GM18499 (cell line): ENCODE results near the gene SPNS3.

Source experiments
- ATAC-seq: cut with Tn5 transposase; IDR thresholded peaks from one replicate; pipeline ENCODE4 v1.9.1; 2021; ENCODE audit warnings: moderate number of reproducible peaks; ENCODE audit not compliant: insufficient read depth, unreplicated experiment

SPNS3 gene

GRCh38 chr17:4520894-4521600 lies 87.3 kb downstream of the SPNS3 start:
- no peak for ATAC-seq

GRCh38 chr17:4522661-4523060 lies 88.9 kb downstream of the SPNS3 start:
- ATAC-seq = no peak

DNA sequence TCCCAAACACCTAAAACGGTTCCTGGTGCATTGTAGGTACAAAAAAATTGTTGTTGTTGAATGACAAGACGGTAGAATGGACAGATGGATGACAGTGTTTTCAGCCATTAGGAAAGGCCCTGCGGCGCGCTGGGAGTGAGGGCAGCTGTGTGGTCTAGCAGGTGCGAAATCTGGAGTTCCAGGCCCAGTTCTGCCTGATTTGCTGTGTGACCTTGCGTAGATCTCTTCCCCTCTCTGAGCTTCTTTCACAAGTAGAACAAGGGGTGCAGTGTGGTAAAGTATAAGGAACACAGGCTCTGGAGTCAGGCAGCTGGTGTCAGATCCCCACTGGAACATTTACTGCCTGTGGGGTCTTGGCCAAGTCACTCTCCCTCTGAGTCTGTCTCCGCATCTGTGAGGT lies 90.2 kb downstream of the SPNS3 start:
- ATAC-seq = no peak

DNA sequence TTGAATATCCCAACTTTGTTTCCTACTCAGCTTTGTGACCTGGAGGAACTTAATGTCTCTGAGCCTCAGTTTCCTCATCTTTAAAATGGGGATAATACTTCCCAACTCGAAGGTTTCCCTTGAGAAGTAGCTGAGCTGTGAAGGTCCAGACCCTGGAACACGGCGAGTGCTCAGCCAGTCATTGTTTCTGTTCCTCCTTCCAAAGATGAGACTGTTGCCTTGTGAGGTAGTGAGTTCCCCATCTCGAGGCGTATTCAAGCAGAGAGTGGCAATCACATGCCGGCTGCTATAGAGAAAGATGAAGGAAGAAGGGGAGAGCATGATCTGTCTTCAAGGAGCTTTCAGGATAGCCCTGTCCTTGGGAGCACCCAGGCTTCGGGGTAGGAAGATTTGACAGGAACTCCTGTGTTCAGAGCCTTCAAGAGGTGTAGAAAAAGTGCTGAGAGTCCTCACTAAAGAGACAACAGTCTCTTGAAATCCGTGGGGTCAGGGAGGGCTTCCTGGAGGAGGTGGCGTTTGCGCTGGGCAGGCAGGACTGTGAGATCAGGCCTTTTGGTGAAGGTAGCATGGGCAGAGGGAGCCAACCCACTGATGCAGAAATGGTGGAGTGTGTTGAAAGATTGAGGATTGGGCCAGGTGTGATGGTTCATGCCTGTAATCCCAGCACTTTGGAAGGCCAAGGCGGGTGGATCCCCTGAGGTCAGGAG lies 92.1 kb downstream of the SPNS3 start:
- ATAC-seq = no peak

DNA sequence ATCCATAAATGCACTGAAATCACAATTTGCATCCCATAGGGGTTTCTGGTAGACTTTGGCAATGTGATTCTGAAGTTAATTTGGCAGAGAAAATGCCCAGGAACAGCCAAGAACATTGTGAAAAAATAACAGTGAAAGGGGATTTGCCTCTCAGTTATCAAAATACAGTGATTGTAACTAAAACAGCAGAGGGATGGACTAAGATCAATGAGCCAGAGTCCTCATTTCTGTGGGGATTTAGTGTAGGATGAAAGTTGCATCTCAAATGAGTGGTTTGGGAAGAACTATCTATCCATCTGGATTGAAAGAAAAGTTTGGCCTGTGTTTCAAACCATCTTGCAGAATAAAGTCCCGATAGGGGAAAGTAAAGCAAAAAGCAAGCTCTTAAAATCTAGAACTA lies 93.4 kb downstream of the SPNS3 start:
- no peak for ATAC-seq

- no peak for ATAC-seq
These were observed 93.9 kb downstream of the SPNS3 start for GRCh38 chr17:4527566-4528125.

DNA sequence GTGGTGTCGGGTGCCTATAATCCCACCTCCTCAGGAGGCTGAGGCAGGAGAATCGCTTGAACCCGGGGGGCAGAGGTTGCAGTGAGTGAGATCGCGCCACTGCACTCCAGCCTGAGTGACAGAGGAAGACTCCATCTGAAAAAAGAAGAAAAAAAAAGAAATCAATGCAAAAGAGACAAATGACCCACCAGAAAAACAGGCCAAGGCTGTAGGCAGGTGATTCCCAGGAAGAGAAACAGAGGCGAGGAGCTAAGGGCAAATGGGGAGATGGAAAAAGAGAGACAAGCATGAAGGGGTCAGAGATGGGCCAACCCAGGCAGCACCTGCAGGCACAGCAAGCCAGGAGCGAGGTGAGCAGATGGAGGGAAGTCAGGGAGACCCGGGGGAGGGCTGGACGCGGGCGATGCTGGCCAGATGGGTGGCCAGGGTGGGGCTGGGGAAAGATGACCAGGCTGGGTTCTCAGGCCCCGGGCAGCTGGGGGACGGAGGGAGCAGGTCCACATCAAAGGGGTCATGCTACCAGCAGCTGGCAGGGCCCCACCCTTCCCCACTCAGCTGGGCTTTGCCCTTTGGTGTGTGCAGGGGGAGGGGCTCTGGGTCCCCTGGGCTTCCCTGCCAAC lies 95.9 kb downstream of the SPNS3 start:
- no peak for ATAC-seq

DNA sequence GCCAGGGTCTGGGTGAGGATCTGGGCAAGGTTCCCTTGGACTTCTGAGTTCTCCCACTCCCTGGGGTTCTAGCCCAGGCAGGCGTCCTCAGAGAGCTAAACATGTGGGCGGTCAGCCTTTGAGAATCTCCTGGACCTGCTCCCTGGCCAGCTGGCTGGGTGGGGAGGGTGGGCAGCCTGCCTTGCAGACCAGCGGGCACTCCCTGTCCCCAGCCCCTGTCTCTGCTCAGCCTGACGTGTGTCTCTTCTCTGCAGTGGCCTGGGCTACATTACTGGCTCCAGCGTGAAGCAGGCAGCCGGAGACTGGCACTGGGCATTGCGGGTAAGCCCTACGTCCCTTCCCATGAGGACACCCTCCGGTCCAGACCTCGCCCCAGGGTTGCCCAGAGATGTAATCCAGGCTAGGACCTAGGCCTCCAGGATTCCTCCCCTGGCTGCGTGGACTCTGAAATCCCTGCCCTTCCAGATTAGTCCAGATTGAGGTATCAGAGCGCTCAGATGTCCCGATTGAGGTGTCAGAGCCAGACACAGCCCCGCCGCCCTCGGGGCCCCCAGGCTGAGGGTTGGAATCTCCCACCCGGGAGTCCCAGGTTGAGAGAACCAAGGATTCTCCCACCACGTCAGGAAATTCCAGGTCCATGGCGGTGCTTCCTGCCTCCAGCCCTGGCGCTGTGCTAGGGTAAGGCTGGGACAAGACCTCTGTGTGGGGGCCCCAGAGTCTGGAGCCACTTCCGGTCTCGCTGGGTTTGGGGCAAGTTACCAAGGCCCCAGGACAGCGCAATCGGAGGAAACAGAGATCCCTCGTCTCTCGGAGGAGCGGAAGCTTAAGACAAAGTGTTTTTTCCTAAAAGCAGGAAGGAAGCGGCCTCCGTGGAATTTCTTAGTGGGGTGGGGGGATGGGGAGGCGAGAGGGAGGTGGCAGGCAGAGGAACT lies 97.3 kb downstream of the SPNS3 start:
- ATAC-seq = no peak

DNA sequence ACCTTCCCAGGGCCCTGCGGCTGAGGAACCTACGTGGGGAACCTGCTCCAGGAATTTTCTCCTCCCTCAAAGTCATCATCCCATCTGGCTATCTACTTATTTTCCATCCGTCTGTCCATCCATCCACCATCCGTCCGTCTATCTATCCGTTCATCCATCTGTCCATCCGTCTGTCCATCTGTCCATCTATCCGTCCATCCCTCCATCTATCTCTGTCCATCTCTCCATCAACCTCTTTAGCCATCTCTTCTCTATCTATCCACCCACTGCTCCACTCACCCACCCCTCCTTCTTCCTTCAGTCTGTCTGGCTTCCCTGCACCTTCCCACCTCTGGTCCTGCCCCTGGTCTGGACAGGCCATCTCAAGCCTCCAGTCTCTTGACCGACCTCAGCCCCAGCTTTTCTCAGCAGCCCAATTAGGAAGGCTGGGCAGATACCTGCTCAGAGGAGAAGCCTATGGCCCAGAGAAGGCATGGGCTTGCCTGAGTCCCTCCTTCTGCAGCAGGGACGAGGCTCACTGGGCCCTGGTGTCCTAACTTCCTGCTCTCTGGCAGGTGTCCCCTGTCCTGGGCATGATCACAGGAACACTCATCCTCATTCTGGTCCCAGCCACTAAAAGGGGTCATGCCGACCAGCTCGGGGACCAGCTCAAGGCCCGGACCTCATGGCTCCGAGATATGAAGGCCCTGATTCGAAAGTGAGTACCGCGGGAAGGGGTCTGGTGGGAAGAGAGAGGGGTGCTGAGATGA lies 98.4 kb downstream of the SPNS3 start:
- no peak for ATAC-seq

- no peak for ATAC-seq
These were observed 99.3 kb downstream of the SPNS3 start for GRCh38 chr17:4532860-4533522.

DNA sequence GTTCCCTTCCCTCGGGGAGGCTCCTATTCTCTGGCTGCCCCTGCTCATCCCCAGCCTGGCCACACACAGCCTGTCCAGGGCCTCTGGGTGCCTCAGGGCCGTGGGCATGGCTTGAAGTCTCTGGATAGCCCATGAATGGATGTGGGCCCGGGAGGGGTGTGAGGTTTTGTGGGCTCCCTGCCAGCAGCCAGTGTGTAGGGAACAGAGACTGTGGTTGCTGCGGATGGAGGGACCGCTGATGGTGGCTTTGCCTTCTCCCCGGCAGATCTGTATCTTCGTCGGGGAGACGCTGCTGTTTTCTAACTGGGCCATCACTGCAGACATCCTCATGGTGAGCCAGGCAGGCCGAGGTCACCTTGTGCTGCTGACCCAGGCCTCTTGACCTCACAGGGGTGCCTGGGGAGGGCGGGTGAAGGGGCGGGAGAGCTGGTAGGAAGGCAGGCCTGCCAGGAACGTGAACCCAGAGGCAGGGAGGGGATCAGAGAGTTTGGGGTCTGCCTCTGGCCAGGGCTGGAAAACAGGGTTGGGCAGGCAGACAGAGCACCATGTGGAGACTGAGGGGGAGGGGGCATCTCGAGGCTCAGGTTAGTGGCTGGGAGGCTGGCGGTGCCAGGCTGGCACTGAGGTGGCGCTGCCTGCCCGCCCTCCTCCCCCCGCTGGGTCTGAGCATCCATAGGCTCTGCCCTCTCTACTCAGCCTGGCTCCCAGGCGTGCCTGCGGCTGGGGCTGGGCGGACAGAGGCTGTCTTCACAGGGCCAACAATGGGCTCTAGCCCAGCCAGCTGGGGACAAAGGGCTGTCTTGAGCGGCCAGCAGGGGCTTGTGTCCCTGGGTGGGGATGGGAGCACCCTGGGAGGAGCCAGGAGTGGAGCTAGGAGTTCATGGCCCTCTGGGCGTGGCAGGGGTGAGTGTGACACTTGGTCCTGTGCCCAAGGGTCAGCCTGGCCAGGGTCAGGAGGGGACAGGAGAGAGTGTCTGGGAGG lies 100.1 kb downstream of the SPNS3 start:
- no peak for ATAC-seq

GRCh38 chr17:4534515-4534914 lies 100.8 kb downstream of the SPNS3 start:
- ATAC-seq = no peak

DNA sequence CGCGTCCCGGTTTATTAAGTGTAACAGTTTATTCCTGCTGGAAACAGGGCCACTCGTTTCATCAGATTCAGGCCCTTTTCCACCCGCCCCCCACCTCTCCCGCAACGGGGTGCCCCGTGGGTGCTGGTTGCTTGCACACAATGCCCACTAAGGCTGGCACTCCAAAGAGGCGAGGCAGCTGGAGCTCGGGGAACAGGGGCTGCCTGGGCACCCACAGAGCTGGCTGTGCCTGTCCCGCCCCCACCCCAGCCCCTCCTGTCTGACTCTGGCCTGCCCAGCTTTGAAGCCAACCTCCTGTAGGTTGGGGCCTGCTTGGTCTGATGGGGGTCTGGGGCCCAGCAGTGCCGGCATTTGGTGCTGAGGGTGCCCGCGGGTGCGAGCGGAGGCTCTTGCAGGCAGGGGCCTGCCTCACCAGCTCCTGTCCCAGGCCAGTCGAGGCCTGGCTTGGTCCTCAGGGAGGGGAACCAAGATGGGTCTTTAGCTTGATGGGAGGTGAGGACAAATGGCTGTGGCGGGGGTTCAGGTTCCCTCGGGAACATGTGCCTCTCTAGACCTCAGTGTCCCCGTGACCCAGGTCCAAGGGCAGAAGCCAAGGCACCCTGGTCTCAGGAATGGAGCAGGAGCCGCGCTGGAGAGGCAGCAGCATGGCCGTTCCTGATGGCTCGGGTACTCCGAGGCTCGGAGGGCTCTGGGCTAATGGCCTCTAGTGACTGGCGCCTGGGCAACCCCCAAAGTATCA lies 101.4 kb downstream of the SPNS3 start:
- ATAC-seq = no peak

GRCh38 chr17:4535667-4536258 lies 102.0 kb downstream of the SPNS3 start:
- ATAC-seq = no peak

GRCh38 chr17:4536259-4536741 lies 102.6 kb downstream of the SPNS3 start:
- ATAC-seq = no peak

- no peak for ATAC-seq
These were observed 103.1 kb downstream of the SPNS3 start for GRCh38 chr17:4536742-4537411.
